Activated B cell treated with CpG ODN at 0.5 μM for 24 hours (primary cell): ENCODE results near the gene MAN1A2. TPM values are rescaled to one million over a fixed set of nuclear protein-coding genes. Genes with fewer than 3 reads are reported as not detected.

Source experiments
- ATAC-seq: fragments of 200-7000 bp; cut with Tn5 transposase; one replicate; pipeline ENCODE4 v1.10.0; 2021; ENCODE audit warnings: low read depth, mild to moderate bottlenecking, moderate library complexity
- CTCF ChIA-PET: fragments of 350-600 bp; sonication (Branson Sonifier 250); formaldehyde crosslinking; loops from one replicate; lab custom pipeline; 2021; ENCODE audit warnings: antibody characterized with exemption; lab: Charles Lee
- POLR2A ChIA-PET: fragments of 350-600 bp; sonication (Branson Sonifier 250); formaldehyde crosslinking; loops from one replicate; lab custom pipeline; 2021; ENCODE audit warnings: antibody characterized with exemption; lab: Charles Lee
- DNase-seq: peaks from one replicate; pipeline ENCODE4 v3.0.0; 2022
- H3K27ac Mint-ChIP-seq: one replicate; pipeline ENCODE4 v1.8.0; 2020; ENCODE audit warnings: mixed read lengths
- H3K27me3 Mint-ChIP-seq: one replicate; pipeline ENCODE4 v1.8.0; 2021; ENCODE audit warnings: mixed read lengths
- H3K36me3 Mint-ChIP-seq: one replicate; pipeline ENCODE4 v1.8.0; 2021; ENCODE audit warnings: low read depth, mixed read lengths
- H3K4me1 Mint-ChIP-seq: one replicate; pipeline ENCODE4 v1.8.0; 2021; ENCODE audit warnings: mixed read lengths
- H3K4me3 Mint-ChIP-seq: one replicate; pipeline ENCODE4 v1.8.0; 2020; ENCODE audit warnings: mild to moderate bottlenecking, mixed read lengths
- H3K9me3 Mint-ChIP-seq: one replicate; pipeline ENCODE4 v1.8.0; 2020; ENCODE audit warnings: mixed read lengths
- intact Hi-C: fragments of 100-400 bp; cut with micrococcal nuclease; formaldehyde crosslinking; loops from one replicate; pipeline ENCODE4 v1.15.1; 2024
- total RNA-seq: library from RNA; stranded (reverse); gene quantifications from 2 replicates; pipeline ENCODE4 v1.2.3, GENCODE V29; 2022
- TF ChIP-seq, protein P1 (sequence below): fragments of 200-600 bp; IDR thresholded peaks from one replicate; pipeline ENCODE4 v1.8.0; 2022; ENCODE audit warnings: antibody characterized with exemption, mild to moderate bottlenecking

Gene MAN1A2
- total RNA-seq, 1 donor from 2014 or later: 46.0 TPM

DNA sequence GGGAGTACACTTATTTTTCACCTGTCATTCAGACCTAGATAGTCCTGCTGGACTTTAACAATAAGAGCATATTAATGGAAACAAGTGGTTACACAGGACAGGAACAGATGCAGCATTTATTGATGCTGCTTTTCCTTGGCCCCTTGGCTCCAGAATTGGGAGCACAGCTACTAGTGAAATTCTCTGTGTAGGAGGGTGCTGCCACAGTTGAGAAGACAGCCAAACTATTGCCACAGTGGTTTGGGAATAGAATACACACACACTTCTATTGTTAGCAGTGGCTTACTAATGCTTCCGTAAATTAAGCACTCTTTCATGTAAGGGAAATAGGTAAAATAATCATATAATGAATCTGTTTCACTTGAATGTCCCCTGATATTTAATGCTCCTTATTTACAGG lies 133.3 kb downstream of the MAN1A2 start:
- H3K4me1 Mint-ChIP-seq: no peaks in the 10 kb centered on the region
- intact Hi-C loops: no loop called here
- TF ChIP-seq, protein P1, sequence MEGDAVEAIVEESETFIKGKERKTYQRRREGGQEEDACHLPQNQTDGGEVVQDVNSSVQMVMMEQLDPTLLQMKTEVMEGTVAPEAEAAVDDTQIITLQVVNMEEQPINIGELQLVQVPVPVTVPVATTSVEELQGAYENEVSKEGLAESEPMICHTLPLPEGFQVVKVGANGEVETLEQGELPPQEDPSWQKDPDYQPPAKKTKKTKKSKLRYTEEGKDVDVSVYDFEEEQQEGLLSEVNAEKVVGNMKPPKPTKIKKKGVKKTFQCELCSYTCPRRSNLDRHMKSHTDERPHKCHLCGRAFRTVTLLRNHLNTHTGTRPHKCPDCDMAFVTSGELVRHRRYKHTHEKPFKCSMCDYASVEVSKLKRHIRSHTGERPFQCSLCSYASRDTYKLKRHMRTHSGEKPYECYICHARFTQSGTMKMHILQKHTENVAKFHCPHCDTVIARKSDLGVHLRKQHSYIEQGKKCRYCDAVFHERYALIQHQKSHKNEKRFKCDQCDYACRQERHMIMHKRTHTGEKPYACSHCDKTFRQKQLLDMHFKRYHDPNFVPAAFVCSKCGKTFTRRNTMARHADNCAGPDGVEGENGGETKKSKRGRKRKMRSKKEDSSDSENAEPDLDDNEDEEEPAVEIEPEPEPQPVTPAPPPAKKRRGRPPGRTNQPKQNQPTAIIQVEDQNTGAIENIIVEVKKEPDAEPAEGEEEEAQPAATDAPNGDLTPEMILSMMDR: no peak
- ChIA-PET CTCF (no interaction called here), POLR2A (no interaction called here)
- peaks cover 47% of the 10 kb centered on the region for H3K36me3 Mint-ChIP-seq
- no peaks in the 10 kb centered on the region for H3K27me3 Mint-ChIP-seq
- DNase-seq (no peak), ATAC-seq (no peak)
- no peaks in the 10 kb centered on the region for H3K9me3 Mint-ChIP-seq
- H3K27ac Mint-ChIP-seq: no peak overlapping the region
- H3K4me3 Mint-ChIP-seq: no peak overlapping the region

DNA sequence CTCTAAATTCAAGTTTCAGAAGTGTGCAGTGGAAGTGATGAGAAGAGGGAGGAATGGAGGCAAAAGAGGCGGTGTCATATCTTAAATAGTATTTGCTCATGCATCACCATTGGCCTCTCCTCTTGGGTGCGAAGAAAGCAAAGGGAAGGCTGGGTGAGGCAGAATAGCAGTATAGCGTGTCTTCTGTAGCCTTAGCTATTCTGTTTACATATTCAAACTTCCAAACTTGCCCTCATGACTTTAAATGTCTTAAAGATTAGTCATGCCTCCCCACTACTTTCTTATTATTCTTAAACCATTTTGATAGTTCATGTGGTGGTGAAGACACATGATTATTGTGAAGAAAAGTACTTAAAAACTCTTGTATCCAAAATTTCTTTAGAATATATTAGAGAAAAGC lies 134.0 kb downstream of the MAN1A2 start:
- ATAC-seq: no peak
- CTCF ChIA-PET: no interaction called here
- intact Hi-C loops: no loop called here

DNA sequence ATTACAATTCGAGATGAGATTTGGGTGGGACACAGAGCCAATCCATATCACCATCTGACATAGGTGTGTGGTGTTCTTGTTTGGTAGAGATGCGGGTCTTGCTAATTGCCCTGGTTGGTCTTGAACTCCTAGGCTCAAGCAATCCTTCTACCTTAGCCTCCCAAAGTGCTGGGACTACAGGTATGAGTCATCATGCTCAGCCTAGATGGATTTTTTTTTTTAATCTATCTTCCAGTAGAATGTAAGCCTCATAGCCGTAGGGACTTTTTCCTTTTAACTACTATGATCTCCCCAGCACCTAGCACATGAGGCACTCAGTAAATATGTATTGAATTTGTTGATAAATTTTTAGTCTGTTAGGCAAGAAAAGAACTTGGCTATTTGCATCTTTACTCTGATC lies 144.0 kb downstream of the MAN1A2 start:
- TF ChIP-seq, protein P1: no peak
- CTCF ChIA-PET: interaction anchor here (4.1 to 10.5 kb wide), 4 partner anchors 24 to 384 kb away, joined by 21 to 211 read pairs (median 40); no protein-coding TSS in a partner anchor
- ATAC-seq (no peak), DNase-seq (no peak)
- POLR2A ChIA-PET: no interaction called here
- Mint-ChIP-seq H3K27ac (no peak overlapping the region), H3K4me3 (no peak overlapping the region), H3K9me3 (no peaks in the 10 kb centered on the region), H3K36me3 (peaks cover 27% of the 10 kb centered on the region), H3K27me3 (no peaks in the 10 kb centered on the region), H3K4me1 (peaks cover 4% of the 10 kb centered on the region)
- intact Hi-C loops: loop anchor here (5.0 kb wide), 1 partner anchor 444 kb away; no protein-coding TSS in a partner anchor

More for the DNA sequence above, 134.0 kb downstream of the MAN1A2 start:
- peaks cover 48% of the 10 kb centered on the region for H3K36me3 Mint-ChIP-seq
- H3K27ac Mint-ChIP-seq: no peak overlapping the region
- no peaks in the 10 kb centered on the region for H3K27me3 Mint-ChIP-seq
- H3K4me1 Mint-ChIP-seq: no peaks in the 10 kb centered on the region
- DNase-seq: no peak
- POLR2A ChIA-PET: no interaction called here
- no peak overlapping the region for H3K4me3 Mint-ChIP-seq
- TF ChIP-seq, protein P1: no peak
- no peaks in the 10 kb centered on the region for H3K9me3 Mint-ChIP-seq

DNA sequence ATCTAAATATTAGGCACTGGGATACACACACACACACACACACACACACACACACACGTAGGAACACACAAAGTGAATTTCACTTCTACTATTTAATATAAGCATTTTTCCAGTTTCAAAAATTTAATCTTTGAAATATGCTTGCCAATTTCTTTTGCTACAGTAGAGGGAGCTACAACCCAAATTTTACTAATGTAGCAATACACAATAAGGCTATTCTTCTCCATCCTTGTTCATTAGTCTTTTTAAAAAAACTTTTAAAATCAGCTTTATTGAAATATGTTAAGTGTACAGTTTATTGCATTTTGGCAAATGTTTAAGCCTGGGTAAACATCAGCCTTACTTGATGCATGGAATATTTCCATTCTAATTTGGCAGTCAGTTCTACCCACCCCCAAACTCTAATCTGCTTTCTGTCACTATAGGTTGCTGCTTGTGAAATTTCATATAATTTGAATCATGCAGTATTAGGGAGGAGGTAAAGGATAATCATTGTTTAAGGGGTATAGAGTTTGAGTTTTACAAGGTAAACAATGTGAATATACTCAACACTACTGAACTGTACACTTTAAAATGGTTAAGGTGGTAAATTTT lies 145.6 kb downstream of the MAN1A2 start:
- Mint-ChIP-seq H3K4me3 (no peak overlapping the region), H3K4me1 (peaks cover 4% of the 10 kb centered on the region), H3K9me3 (no peaks in the 10 kb centered on the region), H3K36me3 (peaks cover 23% of the 10 kb centered on the region), H3K27me3 (no peaks in the 10 kb centered on the region), H3K27ac (no peak overlapping the region)
- intact Hi-C loops: loop anchor here (1.0 to 5.0 kb wide), 6 partner anchors 22 to 446 kb away; no protein-coding TSS in a partner anchor
- POLR2A ChIA-PET: no interaction called here
- ATAC-seq (no peak), DNase-seq (no peak)
- TF ChIP-seq, protein P1: no peak
- CTCF ChIA-PET: interaction anchor here (0.6 to 10.5 kb wide), 14 partner anchors 10 to 938 kb away, joined by 3 to 211 read pairs (median 4); no protein-coding TSS in a partner anchor

DNA sequence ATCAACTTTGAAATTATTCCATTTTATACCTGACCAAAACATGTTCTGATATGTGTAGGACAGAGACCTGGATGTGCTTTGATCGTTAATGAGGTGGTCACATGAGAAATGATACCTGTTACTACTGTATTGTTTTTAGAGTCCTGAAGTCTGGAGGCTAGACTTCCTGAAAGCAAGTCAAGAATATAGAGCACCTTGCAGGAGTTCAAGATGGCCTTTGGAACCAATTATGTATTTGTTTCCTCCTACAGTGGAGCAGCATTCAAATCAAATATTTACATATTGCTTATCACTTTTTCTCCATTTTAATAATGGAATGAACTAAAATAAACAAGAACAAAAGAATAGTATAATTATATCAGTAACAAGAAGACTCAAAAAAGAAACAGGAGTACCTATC lies 155.9 kb downstream of the MAN1A2 start:
- no peaks in the 10 kb centered on the region for H3K27me3 Mint-ChIP-seq
- ATAC-seq (no peak), DNase-seq (no peak)
- peaks cover 18% of the 10 kb centered on the region for H3K36me3 Mint-ChIP-seq
- CTCF ChIA-PET: interaction anchor here (2.6 kb wide), 1 partner anchor 12 kb away, joined by 16 read pairs; no protein-coding TSS in a partner anchor
- no peak overlapping the region for H3K4me3 Mint-ChIP-seq
- H3K9me3 Mint-ChIP-seq: no peaks in the 10 kb centered on the region
- TF ChIP-seq, protein P1: no peak
- POLR2A ChIA-PET: no interaction called here
- no peak overlapping the region for H3K27ac Mint-ChIP-seq
- no peaks in the 10 kb centered on the region for H3K4me1 Mint-ChIP-seq
- intact Hi-C loops: no loop called here
